Activated CD4-positive, alpha-beta T cell treated with anti-CD3 and anti-CD28 coated beads, Interleukin-2, amount 50 U/mL, for 16 hours (primary cell): ENCODE measurements around the gene POLQ.
"Not testable (repeated sequence)": the region's sequence is repeated elsewhere in the genome, so short reads cannot be mapped to it uniquely, and the experiment has no call there.

ENCODE experiments used
- DNase-seq: peaks from one replicate; pipeline ENCODE4 v3.0.0-alpha.2; 2020

Gene POLQ

GRCh38 chr3:121508389-121508788 is 37.4 kb downstream of the POLQ start:
- no peak for DNase-seq

GRCh38 chr3:121505256-121505655 is 40.5 kb downstream of the POLQ start:
- no peak for DNase-seq

- DNase-seq = no peak
These were observed 41.2 kb downstream of the POLQ start for GRCh38 chr3:121504618-121505017.

GRCh38 chr3:121496786-121497185 is 49.0 kb downstream of the POLQ start:
- no peak for DNase-seq

- no peak for DNase-seq
These were observed 52.4 kb downstream of the POLQ start for GRCh38 chr3:121493431-121493830.

GRCh38 chr3:121491683-121492320 is 54.0 kb downstream of the POLQ start:
- no peak for DNase-seq

- no peak for DNase-seq
These were observed 55.6 kb downstream of the POLQ start for GRCh38 chr3:121490161-121490560.

- no peak for DNase-seq
These were observed 57.2 kb downstream of the POLQ start for GRCh38 chr3:121488628-121489027.

- no peak for DNase-seq
These were observed 62.5 kb downstream of the POLQ start for GRCh38 chr3:121483290-121483689.

GRCh38 chr3:121482660-121483059 is 63.1 kb downstream of the POLQ start:
- DNase-seq = no peak

- no peak for DNase-seq
These were observed 64.5 kb downstream of the POLQ start for GRCh38 chr3:121481106-121481880.

GRCh38 chr3:121477589-121477988 is 68.2 kb downstream of the POLQ start:
- DNase-seq = no peak

- no peak for DNase-seq
These were observed 72.8 kb downstream of the POLQ start for GRCh38 chr3:121473001-121473400.

GRCh38 chr3:121467085-121467484 is 78.7 kb downstream of the POLQ start:
- no peak for DNase-seq

GRCh38 chr3:121463745-121464144 is 82.0 kb downstream of the POLQ start:
- no peak for DNase-seq

GRCh38 chr3:121462565-121462964 is 83.2 kb downstream of the POLQ start:
- DNase-seq = no peak

GRCh38 chr3:121451752-121452151 is 94.0 kb downstream of the POLQ start:
- DNase-seq = not testable (repeated sequence)

- DNase-seq = no peak
These were observed 102.3 kb downstream of the POLQ start for GRCh38 chr3:121443456-121443855.

- DNase-seq = no peak
These were observed 109.1 kb downstream of the POLQ start for GRCh38 chr3:121436641-121437040.

- no peak for DNase-seq
These were observed 109.7 kb downstream of the POLQ start for GRCh38 chr3:121436074-121436473.

- peak; percentile 73 for DNase-seq
These were observed 113.9 kb downstream of the POLQ start for GRCh38 chr3:121431726-121432517.

GRCh38 chr3:121430664-121431215 is 115.0 kb downstream of the POLQ start:
- no peak for DNase-seq

GRCh38 chr3:121424549-121424948 is 121.2 kb downstream of the POLQ start:
- no peak for DNase-seq
